Gastrocnemius medialis (tissue), 4 donors: Measurements from ENCODE around the gene NRDE2.

Source experiments
- POLR2A ChIP-seq, 2 donors: fragments of 450-650 bp; IDR thresholded peaks; one replicate each; pipeline ENCODE4 v1.6.1; 2017; ENCODE audit warnings: antibody characterized with exemption in 2 of 2, mild to moderate bottlenecking in 2 of 2, moderate library complexity in 2 of 2
- TF ChIP-seq, protein P1 (sequence below), 5 experiments: fragments of 450-650 bp in 3 of 5; fragments of 200-600 bp in 2 of 5; sonication (generic) in 2 of 5; IDR thresholded peaks in 4 of 5; conservative IDR thresholded peaks in 1 of 5; 1 replicate in 4 of 5; 2 replicates in 1 of 5; pipeline ENCODE4 v1.5.1; 2016 to 2019; ENCODE audit warnings: antibody characterized with exemption in 5 of 5, mild to moderate bottlenecking in 3 of 5, moderate library complexity in 3 of 5

- no peak for TF ChIP-seq POLR2A (IDR thresholded peaks at IDR 0.05)
- TF ChIP-seq, protein P1, sequence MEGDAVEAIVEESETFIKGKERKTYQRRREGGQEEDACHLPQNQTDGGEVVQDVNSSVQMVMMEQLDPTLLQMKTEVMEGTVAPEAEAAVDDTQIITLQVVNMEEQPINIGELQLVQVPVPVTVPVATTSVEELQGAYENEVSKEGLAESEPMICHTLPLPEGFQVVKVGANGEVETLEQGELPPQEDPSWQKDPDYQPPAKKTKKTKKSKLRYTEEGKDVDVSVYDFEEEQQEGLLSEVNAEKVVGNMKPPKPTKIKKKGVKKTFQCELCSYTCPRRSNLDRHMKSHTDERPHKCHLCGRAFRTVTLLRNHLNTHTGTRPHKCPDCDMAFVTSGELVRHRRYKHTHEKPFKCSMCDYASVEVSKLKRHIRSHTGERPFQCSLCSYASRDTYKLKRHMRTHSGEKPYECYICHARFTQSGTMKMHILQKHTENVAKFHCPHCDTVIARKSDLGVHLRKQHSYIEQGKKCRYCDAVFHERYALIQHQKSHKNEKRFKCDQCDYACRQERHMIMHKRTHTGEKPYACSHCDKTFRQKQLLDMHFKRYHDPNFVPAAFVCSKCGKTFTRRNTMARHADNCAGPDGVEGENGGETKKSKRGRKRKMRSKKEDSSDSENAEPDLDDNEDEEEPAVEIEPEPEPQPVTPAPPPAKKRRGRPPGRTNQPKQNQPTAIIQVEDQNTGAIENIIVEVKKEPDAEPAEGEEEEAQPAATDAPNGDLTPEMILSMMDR (IDR thresholded peaks at IDR 0.05 in 4 of 5, conservative IDR thresholded peaks at IDR 0.05 in 1 of 5), result no peak
These were observed 53.3 kb downstream of the NRDE2 start for GRCh38 chr14:90278199-90279175.
